HL-60 (cell line): ENCODE results near the gene SLC12A7.

ENCODE experiments used
- POLR2AphosphoS5 ChIP-seq: IDR thresholded peaks from 2 replicates; pipeline ENCODE4 v1.6.1; 2012; ENCODE audit warnings: low read depth
- TF ChIP-seq, protein P1 (sequence below): IDR thresholded peaks from one replicate; pipeline ENCODE4 v1.5.1; 2011; ENCODE audit warnings: low read length, control low read depth, inconsistent platforms; ENCODE audit not compliant: insufficient read depth

DNA sequence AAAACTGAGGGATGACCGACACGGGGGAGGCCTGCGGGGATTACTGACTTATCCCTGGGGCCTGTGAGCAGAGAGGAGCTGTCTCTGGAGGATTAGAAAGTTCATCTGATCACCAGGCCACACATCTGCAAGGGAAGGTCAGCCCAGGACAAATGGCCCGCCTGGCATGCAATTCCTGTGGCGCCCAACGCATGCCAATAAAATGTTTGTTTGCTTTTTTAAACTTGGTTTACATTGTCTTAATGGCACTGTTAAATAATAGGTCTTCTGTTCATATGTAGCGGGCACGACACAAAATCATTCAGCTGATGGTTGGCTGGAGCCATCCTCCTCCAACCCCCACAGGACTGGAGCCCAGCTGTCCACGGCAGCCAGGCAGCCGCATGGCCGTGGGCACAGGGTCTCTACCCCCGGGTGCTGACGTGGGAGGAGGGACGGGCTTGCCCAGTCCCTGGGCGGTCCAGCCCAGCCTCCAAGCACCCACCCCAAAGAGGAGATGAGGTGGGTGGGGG lies 41.0 kb upstream of the SLC12A7 start:
- TF ChIP-seq, protein P1, sequence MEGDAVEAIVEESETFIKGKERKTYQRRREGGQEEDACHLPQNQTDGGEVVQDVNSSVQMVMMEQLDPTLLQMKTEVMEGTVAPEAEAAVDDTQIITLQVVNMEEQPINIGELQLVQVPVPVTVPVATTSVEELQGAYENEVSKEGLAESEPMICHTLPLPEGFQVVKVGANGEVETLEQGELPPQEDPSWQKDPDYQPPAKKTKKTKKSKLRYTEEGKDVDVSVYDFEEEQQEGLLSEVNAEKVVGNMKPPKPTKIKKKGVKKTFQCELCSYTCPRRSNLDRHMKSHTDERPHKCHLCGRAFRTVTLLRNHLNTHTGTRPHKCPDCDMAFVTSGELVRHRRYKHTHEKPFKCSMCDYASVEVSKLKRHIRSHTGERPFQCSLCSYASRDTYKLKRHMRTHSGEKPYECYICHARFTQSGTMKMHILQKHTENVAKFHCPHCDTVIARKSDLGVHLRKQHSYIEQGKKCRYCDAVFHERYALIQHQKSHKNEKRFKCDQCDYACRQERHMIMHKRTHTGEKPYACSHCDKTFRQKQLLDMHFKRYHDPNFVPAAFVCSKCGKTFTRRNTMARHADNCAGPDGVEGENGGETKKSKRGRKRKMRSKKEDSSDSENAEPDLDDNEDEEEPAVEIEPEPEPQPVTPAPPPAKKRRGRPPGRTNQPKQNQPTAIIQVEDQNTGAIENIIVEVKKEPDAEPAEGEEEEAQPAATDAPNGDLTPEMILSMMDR: no peak
- TF ChIP-seq POLR2AphosphoS5: no peak
